ENCODE measurements around the gene RIMBP3B.
"Not testable (repeated sequence)": the region's sequence is repeated elsewhere in the genome, so short reads cannot be mapped to it uniquely, and the experiment has no call there.

DNA sequence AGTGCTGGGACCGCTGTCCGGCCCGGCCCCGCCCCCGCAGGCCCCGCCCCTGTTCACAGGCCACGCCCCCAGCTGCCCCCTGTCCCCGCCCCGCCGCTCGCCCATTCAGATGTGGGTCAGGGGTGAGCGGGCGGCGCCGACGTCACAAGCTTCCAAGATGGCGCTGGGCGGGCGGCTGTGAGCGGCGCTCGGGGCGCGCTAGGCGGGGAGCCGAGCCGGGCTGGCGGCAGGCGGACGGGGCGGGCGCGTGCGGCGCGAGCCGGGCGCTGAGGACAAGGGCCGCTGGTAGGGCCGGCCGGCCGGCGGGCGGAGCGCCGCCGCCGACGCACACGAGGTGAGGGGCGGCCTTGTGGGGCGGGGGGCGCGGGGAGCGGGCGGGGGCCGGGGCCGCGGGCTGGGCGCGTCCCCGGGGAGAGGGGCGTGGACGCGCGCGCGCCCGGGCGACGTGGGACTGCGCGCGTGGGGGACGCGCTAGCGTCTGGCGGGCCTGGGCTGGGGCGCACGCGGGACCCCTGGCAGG, 33.7 kb downstream of the RIMBP3B start, which contains the start of gene HIC2:
- TF ChIP-seq, protein P1, sequence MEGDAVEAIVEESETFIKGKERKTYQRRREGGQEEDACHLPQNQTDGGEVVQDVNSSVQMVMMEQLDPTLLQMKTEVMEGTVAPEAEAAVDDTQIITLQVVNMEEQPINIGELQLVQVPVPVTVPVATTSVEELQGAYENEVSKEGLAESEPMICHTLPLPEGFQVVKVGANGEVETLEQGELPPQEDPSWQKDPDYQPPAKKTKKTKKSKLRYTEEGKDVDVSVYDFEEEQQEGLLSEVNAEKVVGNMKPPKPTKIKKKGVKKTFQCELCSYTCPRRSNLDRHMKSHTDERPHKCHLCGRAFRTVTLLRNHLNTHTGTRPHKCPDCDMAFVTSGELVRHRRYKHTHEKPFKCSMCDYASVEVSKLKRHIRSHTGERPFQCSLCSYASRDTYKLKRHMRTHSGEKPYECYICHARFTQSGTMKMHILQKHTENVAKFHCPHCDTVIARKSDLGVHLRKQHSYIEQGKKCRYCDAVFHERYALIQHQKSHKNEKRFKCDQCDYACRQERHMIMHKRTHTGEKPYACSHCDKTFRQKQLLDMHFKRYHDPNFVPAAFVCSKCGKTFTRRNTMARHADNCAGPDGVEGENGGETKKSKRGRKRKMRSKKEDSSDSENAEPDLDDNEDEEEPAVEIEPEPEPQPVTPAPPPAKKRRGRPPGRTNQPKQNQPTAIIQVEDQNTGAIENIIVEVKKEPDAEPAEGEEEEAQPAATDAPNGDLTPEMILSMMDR (IDR thresholded peaks at IDR 0.05; ENCODE audit: low read length): not testable (repeated sequence)
- TF ChIP-seq EZH2 (IDR thresholded peaks at IDR 0.05; ENCODE audit: borderline replicate concordance, low read length): not testable (repeated sequence)
